HepG2 (cell line): ENCODE measurements around the gene NLGN2. TPM values are rescaled to one million over a fixed set of nuclear protein-coding genes. Genes with fewer than 3 reads are reported as not detected.

ENCODE experiments used
- CCAR2 ChIP-seq: fragments of 200-400 bp; formaldehyde crosslinking; optimal IDR thresholded peaks from 2 replicates; pipeline ENCODE3; 2018; ENCODE audit warnings: low read depth, mild to moderate bottlenecking, low read length, moderate library complexity
- ELF4 ChIP-seq: sonication (generic); formaldehyde crosslinking; IDR thresholded peaks from 2 replicates; pipeline ENCODE4 v1.5.0; 2020; ENCODE audit warnings: missing genetic modification reagents, mild to moderate bottlenecking, moderate library complexity, borderline replicate concordance
- ETS1 ChIP-seq: sonication (generic); formaldehyde crosslinking; IDR thresholded peaks from 2 replicates; pipeline ENCODE4 v1.4.0; 2020; ENCODE audit warnings: missing genetic modification reagents
- KLF15 ChIP-seq: sonication (generic); formaldehyde crosslinking; IDR thresholded peaks from 2 replicates; pipeline ENCODE4 v1.8.1; 2023; ENCODE audit warnings: borderline replicate concordance, mild to moderate bottlenecking, inconsistent platforms, missing genetic modification reagents, mixed read lengths
- LCORL ChIP-seq, 2 experiments: fragments of 450-650 bp in 1 of 2; sonication (generic) in 1 of 2; formaldehyde crosslinking in 1 of 2; IDR thresholded peaks; 2 replicates each; pipeline versions ENCODE4 v1.5.0 to v1.6.1; 2017 to 2020; ENCODE audit warnings: antibody characterized with exemption in 1 of 2, missing genetic modification reagents in 1 of 2
- NFKB2 ChIP-seq: sonication (generic); formaldehyde crosslinking; IDR thresholded peaks from 2 replicates; pipeline ENCODE4 v1.4.0; 2020; ENCODE audit warnings: missing genetic modification reagents, borderline replicate concordance
- PCBP1 ChIP-seq: fragments of 200-400 bp; formaldehyde crosslinking; IDR thresholded peaks from 2 replicates; pipeline ENCODE4 v1.6.1; 2017; ENCODE audit warnings: mild to moderate bottlenecking, low read depth, low read length, borderline replicate concordance
- RFX5 ChIP-seq: IDR thresholded peaks from 2 replicates; pipeline ENCODE4 v1.6.1; 2011; ENCODE audit warnings: low read depth, low read length, improper control_type of control experiment
- SAFB2 ChIP-seq: sonication (generic); formaldehyde crosslinking; IDR thresholded peaks from 2 replicates; pipeline ENCODE4 v1.5.1; 2020; ENCODE audit warnings: missing genetic modification reagents, low read depth, mild to moderate bottlenecking, borderline replicate concordance
- SP2 ChIP-seq: sonication (generic); formaldehyde crosslinking; IDR thresholded peaks from 2 replicates; pipeline ENCODE4 v1.5.1; 2020; ENCODE audit warnings: mild to moderate bottlenecking, missing genetic modification reagents
- ZC3H13 ChIP-seq: sonication (generic); formaldehyde crosslinking; IDR thresholded peaks from 2 replicates; pipeline ENCODE4 v1.8.1; 2023; ENCODE audit warnings: mild to moderate bottlenecking, missing genetic modification reagents, moderate library complexity
- ZFP82 ChIP-seq: sonication (generic); formaldehyde crosslinking; IDR thresholded peaks from 2 replicates; pipeline ENCODE4 v1.5.1; 2020; ENCODE audit warnings: mild to moderate bottlenecking, missing genetic modification reagents, borderline replicate concordance
- ZNF232 ChIP-seq: sonication (generic); formaldehyde crosslinking; IDR thresholded peaks from 2 replicates; pipeline ENCODE4 v1.4.0; 2020; ENCODE audit warnings: missing genetic modification reagents, borderline replicate concordance
- ZNF234 ChIP-seq: sonication (generic); formaldehyde crosslinking; conservative IDR thresholded peaks from 2 replicates; pipeline ENCODE4 v1.5.1; 2020; ENCODE audit warnings: mild to moderate bottlenecking, missing genetic modification reagents
- ZNF333 ChIP-seq: sonication (generic); formaldehyde crosslinking; IDR thresholded peaks from 2 replicates; pipeline ENCODE4 v1.4.0; 2020; ENCODE audit warnings: mild to moderate bottlenecking, missing genetic modification reagents, borderline replicate concordance
- ZNF780A ChIP-seq: sonication (generic); formaldehyde crosslinking; IDR thresholded peaks from 2 replicates; pipeline ENCODE4 v1.8.0; 2022; ENCODE audit warnings: mild to moderate bottlenecking, missing genetic modification reagents, moderate library complexity
- ZNF784 ChIP-seq: sonication (generic); formaldehyde crosslinking; IDR thresholded peaks from 2 replicates; pipeline ENCODE4 v1.5.1; 2020; ENCODE audit warnings: missing genetic modification reagents, mild to moderate bottlenecking, borderline replicate concordance
- ZSCAN5A ChIP-seq: sonication (generic); formaldehyde crosslinking; IDR thresholded peaks from 2 replicates; pipeline ENCODE4 v1.8.0; 2022; ENCODE audit warnings: mild to moderate bottlenecking, missing genetic modification reagents, borderline replicate concordance
- polyA plus RNA-seq, 8 experiments: library from polyadenylated mRNA; depleted of rRNA in 3 of 8; stranded (reverse) in 7 of 8; unstranded in 1 of 8; fragments of >200 nt; fragmentation: Illumina TruSeq in 4 of 8; extraction: Trizol in 4 of 8; gene quantifications; 2 replicates each; pipeline versions ENCODE4 v1.2.1 to v1.2.3, GENCODE V29; 2011 to 2016; ENCODE audit warnings: low read depth in 4 of 8, missing spikeins in 1 of 8, mixed read lengths in 1 of 8; ENCODE audit not compliant: insufficient read depth in 1 of 8
- total RNA-seq, 5 experiments: library from RNA; depleted of rRNA; stranded (reverse); fragments of >200 nt; fragmentation: Illumina TruSeq; extraction: Trizol; gene quantifications; 2 replicates each; pipeline ENCODE4 v1.2.3, GENCODE V29; 2016; ENCODE audit warnings: low read depth in 1 of 5
- TF ChIP-seq, protein P1 (sequence below): sonication (generic); formaldehyde crosslinking; IDR thresholded peaks from 2 replicates; pipeline ENCODE4 v1.4.0; 2020; ENCODE audit warnings: missing genetic modification reagents
- TF ChIP-seq, protein P2 (sequence below): sonication (generic); formaldehyde crosslinking; IDR thresholded peaks from 2 replicates; pipeline ENCODE4 v1.5.0; 2020; ENCODE audit warnings: missing genetic modification reagents

NLGN2 gene
- total and polyA plus RNA-seq, 2 of the 13 experiments (the other 11 are each of a cell fraction or from before 2014, with no cell fraction given) = 1.9 to 11.0 TPM

GRCh38 chr17:7394452-7395191 is 13.0 kb upstream of the NLGN2 start, which contains the start of gene PLSCR3 (continued):
- TF ChIP-seq ZSCAN5A (CRISPR knock-in tag) (no peak), PCBP1 (no peak), KLF15 (CRISPR knock-in tag) (no peak), ZNF784 (CRISPR knock-in tag) (peak; percentile 58; the same call in 1 of the 2 replicates), ELF4 (no peak), CCAR2 (no peak), ZNF780A (CRISPR knock-in tag) (no peak), ZFP82 (CRISPR knock-in tag) (no peak; the same call in 1 of the 2 replicates), ZNF333 (CRISPR knock-in tag) (no peak), SP2 (CRISPR knock-in tag) (peak; percentile 57), LCORL (IDR thresholded peaks at IDR 0.05) (no peak), LCORL (CRISPR knock-in tag; IDR thresholded peaks at IDR 0.05) (no peak), ETS1 (CRISPR knock-in tag) (no peak), NFKB2 (CRISPR knock-in tag) (peak; percentile 74; the same call in 1 of the 2 replicates), RFX5 (no peak), SAFB2 (CRISPR knock-in tag) (no peak), ZNF232 (CRISPR knock-in tag) (no peak), ZNF234 (CRISPR knock-in tag) (0 out of 2 replicates have a peak, but pooled peaks have one; percentile 41), ZC3H13 (CRISPR knock-in tag) (peak; percentile 59; the same call in 1 of the 2 replicates)
- TF ChIP-seq, protein P1, sequence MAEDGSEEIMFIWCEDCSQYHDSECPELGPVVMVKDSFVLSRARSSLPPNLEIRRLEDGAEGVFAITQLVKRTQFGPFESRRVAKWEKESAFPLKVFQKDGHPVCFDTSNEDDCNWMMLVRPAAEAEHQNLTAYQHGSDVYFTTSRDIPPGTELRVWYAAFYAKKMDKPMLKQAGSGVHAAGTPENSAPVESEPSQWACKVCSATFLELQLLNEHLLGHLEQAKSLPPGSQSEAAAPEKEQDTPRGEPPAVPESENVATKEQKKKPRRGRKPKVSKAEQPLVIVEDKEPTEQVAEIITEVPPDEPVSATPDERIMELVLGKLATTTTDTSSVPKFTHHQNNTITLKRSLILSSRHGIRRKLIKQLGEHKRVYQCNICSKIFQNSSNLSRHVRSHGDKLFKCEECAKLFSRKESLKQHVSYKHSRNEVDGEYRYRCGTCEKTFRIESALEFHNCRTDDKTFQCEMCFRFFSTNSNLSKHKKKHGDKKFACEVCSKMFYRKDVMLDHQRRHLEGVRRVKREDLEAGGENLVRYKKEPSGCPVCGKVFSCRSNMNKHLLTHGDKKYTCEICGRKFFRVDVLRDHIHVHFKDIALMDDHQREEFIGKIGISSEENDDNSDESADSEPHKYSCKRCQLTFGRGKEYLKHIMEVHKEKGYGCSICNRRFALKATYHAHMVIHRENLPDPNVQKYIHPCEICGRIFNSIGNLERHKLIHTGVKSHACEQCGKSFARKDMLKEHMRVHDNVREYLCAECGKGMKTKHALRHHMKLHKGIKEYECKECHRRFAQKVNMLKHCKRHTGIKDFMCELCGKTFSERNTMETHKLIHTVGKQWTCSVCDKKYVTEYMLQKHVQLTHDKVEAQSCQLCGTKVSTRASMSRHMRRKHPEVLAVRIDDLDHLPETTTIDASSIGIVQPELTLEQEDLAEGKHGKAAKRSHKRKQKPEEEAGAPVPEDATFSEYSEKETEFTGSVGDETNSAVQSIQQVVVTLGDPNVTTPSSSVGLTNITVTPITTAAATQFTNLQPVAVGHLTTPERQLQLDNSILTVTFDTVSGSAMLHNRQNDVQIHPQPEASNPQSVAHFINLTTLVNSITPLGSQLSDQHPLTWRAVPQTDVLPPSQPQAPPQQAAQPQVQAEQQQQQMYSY (CRISPR knock-in tag) = no peak
- TF ChIP-seq, protein P2, sequence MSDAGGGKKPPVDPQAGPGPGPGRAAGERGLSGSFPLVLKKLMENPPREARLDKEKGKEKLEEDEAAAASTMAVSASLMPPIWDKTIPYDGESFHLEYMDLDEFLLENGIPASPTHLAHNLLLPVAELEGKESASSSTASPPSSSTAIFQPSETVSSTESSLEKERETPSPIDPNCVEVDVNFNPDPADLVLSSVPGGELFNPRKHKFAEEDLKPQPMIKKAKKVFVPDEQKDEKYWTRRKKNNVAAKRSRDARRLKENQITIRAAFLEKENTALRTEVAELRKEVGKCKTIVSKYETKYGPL (CRISPR knock-in tag) = no peak
